Measurements from ENCODE around the gene FLNA. TPM values are rescaled to one million over a fixed set of nuclear protein-coding genes. Genes with fewer than 3 reads are reported as not detected.
"Not testable (repeated sequence)": the region's sequence is repeated elsewhere in the genome, so short reads cannot be mapped to it uniquely, and the experiment has no call there.

The FLNA gene
- total RNA-seq, 1 experiment from 2014 or later, result 142 TPM

DNA sequence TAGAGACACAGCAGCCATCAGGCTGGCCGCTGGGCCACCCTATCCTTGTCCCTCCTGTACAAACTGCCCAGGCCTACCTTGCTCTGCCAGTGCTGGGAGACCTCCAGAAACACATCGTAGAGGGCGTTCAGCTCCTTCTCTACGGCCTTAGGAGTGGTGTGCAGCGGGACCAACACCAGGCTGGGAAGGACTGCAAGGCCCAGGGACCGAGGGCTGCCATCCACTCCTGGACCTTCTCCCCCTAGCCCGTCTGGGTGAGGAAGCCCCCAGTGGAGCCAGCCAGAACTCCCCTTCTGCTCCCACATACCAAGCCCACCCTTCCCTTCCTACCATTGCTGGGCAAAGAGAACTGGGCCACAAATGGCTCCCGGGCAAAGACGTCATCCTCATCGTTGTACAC, 28.8 kb upstream of the FLNA start:
- H3K4me1 ChIP-seq, result no peaks in the 10 kb centered on the region
- H3K27me3 ChIP-seq, result no peaks in the 10 kb centered on the region
- H3K4me3 ChIP-seq, result no peak overlapping the region
- H3K36me3 ChIP-seq, result peaks cover 30% of the 10 kb centered on the region
- H3K27ac ChIP-seq, result no peak overlapping the region
- DNase-seq, result no peak
- no peaks in the 10 kb centered on the region for H3K9me3 ChIP-seq (replicated peaks)

DNA sequence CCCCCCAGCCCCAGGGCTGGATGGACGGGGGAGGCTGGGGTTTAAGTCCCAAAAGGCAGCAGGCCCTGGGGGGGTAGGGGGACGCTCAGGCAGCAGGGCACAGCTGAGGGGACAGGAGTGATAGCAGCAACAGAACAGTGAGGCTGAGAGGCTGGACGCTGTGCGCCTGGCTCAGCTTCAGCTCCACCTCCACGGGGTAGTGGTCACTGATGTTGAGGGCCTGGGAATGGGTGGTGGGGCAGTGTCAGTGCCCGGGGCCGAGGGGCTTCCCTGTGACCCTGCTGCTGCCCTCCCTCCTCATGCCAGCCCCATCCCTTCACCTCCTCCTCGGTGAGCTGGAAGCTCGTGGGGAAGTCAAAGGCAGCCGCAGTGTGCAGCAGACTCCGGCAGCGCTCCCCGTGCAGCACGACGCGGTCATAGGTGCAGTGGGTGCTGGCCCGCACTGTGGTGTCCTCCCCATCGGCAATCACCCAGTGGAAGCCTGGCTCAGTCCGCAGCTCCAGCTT, 28.2 kb upstream of the FLNA start:
- no peaks in the 10 kb centered on the region for H3K9me3 ChIP-seq (replicated peaks)
- no peak overlapping the region for H3K27ac ChIP-seq
- H3K36me3 ChIP-seq, result peaks cover 30% of the 10 kb centered on the region
- no peak for DNase-seq
- H3K4me1 ChIP-seq, result no peaks in the 10 kb centered on the region
- H3K4me3 ChIP-seq, result no peak overlapping the region
- no peaks in the 10 kb centered on the region for H3K27me3 ChIP-seq

DNA sequence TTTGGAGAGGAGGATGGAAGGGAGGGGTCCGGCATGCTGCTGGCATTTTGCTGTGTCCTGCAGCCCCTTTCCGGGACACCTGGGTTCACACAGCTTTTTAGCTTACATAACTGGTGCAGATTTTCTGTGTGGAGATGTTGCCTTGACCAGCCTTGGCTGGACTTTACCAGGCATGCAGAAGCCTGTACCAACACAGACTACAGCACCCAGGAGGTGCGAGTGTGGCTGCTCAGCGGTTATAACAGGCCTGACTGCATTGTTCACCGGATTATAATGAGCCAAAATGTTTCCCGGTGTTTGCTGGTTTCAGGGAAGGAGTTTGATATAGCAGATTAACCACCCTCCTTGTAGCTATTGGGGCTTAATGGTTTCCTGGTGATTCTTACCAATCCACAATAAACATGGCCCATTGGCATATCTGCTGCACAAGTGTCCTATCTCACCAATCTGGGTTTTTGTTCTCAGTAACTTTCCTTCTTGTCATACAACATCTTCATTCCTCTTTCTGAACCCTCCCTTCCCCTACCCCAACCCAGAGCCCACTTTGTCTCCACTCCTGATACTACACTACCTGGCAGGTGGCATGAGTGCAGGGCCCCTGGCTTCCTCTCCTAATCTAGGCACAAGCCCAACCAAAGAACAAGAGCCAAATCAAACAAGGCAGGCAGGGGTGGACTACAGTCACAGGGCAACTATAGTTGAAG, 27.6 kb upstream of the FLNA start:
- peak in 1 of 2 experiments; percentile 26 for DNase-seq
- Histone ChIP-seq H3K4me1 (no peaks in the 10 kb centered on the region), H3K36me3 (peaks cover 30% of the 10 kb centered on the region), H3K9me3 (replicated peaks) (no peaks in the 10 kb centered on the region), H3K27me3 (no peaks in the 10 kb centered on the region), H3K27ac (no peak overlapping the region), H3K4me3 (no peak overlapping the region)

DNA sequence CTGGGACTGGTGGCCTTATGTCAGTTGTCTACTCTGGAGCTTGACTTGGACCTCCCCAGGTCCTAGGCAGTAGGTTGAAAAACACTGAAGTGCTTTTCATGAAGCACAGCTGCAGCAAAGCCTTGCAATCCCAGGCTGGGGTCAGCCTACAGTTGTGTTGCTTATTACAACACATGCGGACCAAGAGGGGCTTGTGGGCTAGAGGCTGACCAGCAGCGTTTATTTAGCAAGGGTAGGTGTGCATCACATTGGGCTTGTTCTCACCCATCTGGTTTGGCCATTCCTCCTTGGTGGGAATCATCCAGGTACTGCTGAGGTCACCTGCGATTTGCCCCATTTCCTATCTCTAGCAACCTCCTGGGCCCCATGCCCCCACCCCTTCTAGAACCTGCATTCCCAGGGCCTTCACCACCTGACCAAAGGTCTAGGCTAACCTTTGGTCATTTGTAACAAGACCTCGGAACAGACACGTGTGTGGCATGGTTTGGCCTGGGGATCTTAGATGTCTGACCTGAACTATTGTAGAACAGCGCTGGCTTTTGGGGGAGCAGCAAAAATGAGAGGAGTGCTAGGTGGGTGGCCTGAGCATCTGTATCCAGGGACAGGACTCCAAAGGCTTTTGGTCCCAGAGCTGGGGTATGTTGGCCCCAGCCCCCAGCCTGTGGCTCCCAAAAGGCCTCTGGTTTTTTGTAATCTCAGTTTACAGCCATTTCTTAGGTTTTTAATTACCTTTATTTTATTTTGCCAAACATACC, 26.8 kb upstream of the FLNA start:
- Histone ChIP-seq H3K27ac (no peak overlapping the region), H3K4me3 (no peak overlapping the region), H3K9me3 (replicated peaks) (no peaks in the 10 kb centered on the region), H3K27me3 (no peaks in the 10 kb centered on the region), H3K36me3 (peaks cover 30% of the 10 kb centered on the region), H3K4me1 (no peaks in the 10 kb centered on the region)
- peak in 1 of 2 experiments; percentile 43 for DNase-seq

DNA sequence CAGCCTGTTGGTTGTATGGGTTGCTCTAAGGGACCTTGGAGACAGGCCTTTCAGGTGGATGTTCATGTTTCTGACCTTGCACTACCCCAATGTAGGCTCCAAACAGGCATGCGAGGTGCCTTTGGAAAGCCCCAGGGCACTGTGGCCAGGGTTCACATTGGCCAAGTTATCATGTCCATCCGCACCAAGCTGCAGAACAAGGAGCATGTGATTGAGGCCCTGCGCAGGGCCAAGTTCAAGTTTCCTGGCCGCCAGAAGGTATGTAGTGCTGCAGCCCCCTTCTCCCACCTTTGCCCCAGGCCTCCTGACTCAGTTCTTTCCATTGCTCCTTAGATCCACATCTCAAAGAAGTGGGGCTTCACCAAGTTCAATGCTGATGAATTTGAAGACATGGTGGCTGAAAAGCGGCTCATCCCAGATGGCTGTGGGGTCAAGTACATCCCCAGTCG, 26.0 kb upstream of the FLNA start:
- peaks cover 30% of the 10 kb centered on the region for H3K36me3 ChIP-seq
- DNase-seq; H3K27me3 ChIP-seq; H3K4me1 ChIP-seq; H3K27ac ChIP-seq; H3K4me3 ChIP-seq; H3K9me3 ChIP-seq (replicated peaks): not testable (repeated sequence)

DNA sequence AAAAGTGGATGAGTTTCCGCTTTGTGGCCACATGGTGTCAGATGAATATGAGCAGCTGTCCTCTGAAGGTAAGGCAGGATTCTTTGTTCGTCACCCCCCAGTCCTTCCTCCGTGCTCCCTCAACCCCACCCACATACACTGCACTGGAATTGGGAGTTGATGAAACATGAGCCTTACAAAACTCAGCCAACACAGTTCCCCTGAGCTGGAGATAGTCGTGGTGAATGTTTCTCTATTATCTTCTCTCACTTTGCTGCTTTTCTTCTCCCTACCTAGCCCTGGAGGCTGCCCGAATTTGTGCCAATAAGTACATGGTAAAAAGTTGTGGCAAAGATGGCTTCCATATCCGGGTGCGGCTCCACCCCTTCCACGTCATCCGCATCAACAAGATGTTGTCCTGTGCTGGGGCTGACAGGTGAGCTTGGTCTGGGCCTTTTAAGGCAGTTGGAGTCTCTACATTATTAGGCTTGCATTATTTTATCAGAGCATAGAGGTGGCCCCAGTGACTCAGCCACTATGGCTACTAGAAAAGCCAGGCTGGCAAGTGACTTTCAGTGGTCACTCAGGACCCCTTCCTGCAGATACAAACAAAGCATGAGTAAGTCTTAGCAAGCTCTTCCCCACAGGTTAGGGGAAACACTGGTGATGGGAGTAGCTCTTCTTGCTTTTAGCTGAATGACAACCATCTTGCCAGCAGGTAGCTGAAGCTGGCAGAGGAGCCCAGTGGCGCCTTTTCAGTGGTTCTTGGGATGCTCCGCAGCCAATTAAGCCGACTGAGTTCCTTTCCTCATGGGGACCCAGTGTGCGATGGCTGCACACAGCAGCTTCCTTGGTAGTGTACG, 25.3 kb upstream of the FLNA start:
- peak overlapping the region; percentile 99 for H3K27ac ChIP-seq
- DNase-seq, result no peak

DNA sequence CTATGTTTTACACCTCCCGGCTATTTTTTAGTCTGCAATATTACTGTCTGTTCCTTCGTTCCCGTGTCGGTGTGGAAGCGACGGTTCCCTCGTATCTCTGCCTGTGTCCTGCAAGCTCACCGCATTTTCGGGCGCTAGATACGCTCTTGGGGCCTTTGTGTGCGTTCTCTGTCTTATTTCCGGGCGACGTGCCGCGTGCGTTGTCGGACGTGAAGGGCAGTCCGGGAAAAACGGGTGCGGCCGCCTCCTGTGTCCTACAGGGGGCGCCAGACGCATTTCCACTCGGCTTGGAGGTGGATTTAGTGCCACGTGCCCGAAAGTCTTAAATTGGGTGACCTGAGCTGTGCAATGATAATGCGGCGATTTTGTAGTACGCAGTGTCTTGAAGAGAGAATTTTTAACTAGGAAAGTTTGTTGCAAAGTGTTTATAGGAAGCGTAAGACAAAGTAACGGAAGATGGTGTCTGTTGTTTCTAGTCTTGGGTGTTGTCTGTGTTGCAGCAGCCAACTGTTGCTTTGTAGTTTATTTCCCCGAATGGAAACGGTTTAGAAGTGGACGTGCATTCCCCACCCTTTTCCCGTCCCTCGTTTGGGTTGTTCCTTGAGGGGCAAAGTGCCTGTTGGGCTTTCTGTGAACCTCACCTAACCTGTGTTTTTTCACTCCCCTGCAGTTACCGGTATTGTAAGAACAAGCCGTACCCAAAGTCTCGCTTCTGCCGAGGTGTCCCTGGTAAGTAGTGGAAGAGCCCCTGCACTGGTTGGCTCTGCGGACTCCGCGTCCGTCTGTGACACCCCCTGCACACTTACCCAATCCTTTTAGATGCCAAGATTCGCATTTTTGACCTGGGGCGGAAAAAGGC, 24.5 kb upstream of the FLNA start:
- Histone ChIP-seq H3K4me1 (no peaks in the 10 kb centered on the region), H3K27me3 (no peaks in the 10 kb centered on the region), H3K36me3 (peaks cover 30% of the 10 kb centered on the region), H3K9me3 (replicated peaks) (no peaks in the 10 kb centered on the region), H3K4me3 (peak overlapping the region; percentile 84), H3K27ac (peak overlapping the region; percentile 99)
- peak; percentile 75 to 81 for DNase-seq

More for the DNA sequence above, 25.3 kb upstream of the FLNA start:
- no peaks in the 10 kb centered on the region for H3K9me3 ChIP-seq (replicated peaks)
- peaks cover 30% of the 10 kb centered on the region for H3K36me3 ChIP-seq
- peak overlapping the region; percentile 84 for H3K4me3 ChIP-seq
- H3K27me3 ChIP-seq, result no peaks in the 10 kb centered on the region
- H3K4me1 ChIP-seq, result no peaks in the 10 kb centered on the region

DNA sequence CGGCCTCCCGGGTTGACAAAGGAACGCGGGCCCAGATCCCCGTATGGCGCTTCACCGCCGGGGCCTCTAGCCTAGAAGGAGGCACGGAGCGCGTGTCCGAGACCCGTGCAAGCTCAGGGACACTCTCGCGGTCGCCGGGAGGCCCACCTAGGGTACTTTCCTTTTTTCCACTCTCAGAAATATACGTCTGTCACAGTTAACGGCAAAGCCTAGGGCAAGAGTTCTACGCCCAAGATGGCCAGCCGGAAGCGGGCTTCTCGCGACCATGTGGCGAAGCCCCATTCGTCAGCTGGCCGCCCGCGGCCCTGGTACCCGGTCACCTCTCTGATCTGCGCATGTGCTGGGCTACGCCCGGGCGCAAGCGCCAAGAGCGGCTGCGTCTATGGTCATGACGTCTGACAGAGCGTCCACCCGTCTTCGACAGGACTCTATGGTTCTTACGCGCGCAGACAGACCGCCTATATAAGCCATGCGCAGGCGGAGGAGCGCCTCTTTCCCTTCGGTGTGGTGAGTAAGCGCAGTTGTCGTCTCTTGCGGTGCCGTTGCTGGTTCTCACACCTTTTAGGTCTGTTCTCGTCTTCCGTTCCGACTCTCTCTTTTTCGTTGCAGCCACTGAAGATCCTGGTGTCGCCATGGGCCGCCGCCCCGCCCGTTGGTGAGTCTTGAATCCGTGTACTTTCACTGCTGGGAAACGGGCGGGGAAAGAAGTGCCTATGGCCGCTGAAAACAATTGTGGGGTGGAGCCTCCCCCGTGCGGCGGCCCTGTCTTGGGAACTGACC, 23.6 kb upstream of the FLNA start, which contains the start of gene RPL10:
RPL10 (plus strand) TSS at position 490 of the 780 bp plus-strand sequence; CDS start at position 633, 143 bp downstream.
- Histone ChIP-seq H3K36me3 (peaks cover 30% of the 10 kb centered on the region), H3K4me3 (peak within 1 kb of the TSS; percentile 84), H3K4me1 (no peaks in the 10 kb centered on the region), H3K27ac (peak within 1 kb of the TSS; percentile 99), H3K9me3 (replicated peaks) (no peaks in the 10 kb centered on the region), H3K27me3 (no peaks in the 10 kb centered on the region)
- peak; percentile 95 to 97 for DNase-seq

DNA sequence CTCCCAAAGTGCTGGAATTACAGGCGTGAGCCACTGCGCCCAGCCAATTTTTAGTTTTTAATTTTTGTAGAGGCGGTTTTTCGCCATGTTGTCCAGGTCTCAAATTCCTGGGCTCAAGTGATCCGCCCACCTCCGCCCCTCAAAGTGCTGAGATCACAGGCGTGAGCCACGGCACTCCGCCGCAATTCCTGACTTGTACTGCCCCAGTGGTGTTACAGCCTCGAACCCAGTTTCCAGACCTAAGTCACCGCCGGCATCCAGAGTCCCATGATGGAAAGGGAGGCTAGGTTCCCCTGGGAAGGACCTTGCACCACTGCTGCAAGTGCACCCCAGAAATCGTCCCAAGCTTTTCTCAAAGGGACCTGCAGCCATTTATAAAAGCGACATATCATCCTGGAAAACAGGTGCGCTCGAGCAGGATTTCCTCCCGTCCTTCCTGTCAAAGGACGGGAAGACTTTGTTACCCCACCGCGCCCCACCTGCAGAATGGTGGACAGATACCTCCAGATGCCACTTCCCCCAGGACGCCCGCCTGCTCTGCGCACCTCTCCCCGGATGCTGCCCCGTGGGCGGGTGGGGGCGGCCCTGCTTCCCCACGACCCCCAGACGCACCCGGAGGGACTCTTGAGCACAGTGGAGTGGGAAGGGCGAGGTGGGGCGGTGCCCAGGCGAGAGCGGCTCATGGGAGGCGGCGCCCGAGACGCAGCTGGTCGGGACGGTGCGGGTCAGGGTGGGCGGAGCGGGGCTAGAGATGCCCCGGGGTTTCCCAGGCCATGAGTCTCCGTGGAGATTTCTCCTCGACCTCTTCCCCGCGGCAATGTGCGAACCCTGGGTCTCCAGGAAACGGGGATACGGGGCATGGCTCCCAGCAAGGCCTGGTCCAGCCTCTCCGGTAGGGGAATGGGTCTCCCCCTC, 22.8 kb upstream of the FLNA start:
- H3K27ac ChIP-seq, result peak overlapping the region; percentile 99
- H3K27me3 ChIP-seq, result no peaks in the 10 kb centered on the region
- H3K36me3 ChIP-seq, result peaks cover 30% of the 10 kb centered on the region
- peak; percentile 77 for DNase-seq
- no peaks in the 10 kb centered on the region for H3K4me1 ChIP-seq
- peak overlapping the region; percentile 84 for H3K4me3 ChIP-seq
- H3K9me3 ChIP-seq (replicated peaks), result no peaks in the 10 kb centered on the region

DNA sequence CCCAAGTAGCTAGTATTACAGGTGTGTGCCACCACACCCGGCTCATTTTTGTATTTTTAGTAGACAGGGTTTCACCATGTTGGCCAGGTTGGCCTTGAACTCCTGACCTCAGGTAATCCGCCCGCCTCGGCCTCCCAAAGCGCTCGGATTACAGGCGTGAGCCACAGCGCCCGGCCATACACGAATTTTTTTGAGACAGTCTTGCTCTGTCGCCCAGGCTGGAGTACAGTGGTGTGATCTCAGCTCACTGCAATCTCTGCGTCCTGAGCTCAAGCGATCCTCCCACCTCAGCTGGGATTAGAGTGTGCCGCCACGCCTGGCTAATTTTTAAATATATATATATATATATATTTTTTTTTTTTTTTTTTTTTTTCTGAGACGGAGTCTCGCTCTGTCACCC, 21.9 kb upstream of the FLNA start:
- peaks cover 26% of the 10 kb centered on the region for H3K36me3 ChIP-seq
- H3K27me3 ChIP-seq; H3K27ac ChIP-seq; H3K4me3 ChIP-seq; H3K9me3 ChIP-seq (replicated peaks); DNase-seq; H3K4me1 ChIP-seq: not testable (repeated sequence)

DNA sequence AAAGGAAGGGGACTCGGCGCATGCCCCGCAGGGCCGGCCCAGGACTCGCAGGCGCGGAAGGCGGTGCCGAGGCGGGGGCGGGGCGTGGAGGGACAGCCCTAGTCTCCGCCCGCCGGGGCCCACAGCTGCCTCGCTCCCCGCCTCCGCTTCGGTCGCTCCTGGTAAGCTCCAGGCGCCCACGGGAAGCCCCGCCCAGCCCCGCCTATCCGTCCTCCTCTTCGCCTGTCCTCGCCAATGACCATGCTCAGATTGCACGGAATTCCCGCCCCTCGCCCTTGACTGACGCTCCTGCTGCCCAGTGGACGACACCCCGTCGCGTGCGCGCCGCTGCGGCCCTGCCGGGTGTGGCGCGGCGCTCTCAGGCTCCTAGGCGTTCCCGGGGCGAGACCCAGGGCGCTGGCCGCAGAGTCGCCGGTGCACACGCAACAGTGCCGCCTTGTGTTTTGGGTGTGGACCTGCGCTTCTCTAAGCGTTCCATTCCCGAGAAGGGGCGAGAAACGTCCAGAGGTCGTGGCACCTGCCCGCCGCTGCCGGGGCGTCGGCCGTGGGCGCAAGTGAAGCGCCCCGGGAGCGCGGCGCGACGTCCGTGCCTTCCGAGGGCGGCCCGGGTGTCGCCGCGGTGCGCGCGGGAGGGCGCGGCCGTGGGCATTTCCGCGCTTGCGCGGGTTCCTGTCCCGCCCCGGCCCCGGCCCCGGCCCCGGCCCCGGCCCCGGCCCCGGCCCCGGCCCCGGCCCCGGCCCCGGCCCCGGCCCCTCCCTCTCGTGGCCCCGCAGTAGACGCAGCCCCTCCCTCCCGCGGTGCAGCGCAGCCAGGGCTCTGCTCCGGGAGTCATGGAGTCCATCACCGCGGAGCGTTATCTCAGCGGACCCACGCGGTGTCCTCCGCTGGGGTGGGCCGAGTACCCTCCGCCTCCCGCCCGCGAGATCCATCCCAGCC, 15.6 kb upstream of the FLNA start:
- not testable (repeated sequence) for H3K4me1 ChIP-seq; H3K9me3 ChIP-seq (replicated peaks); H3K27ac ChIP-seq; H3K36me3 ChIP-seq; H3K4me3 ChIP-seq; DNase-seq; H3K27me3 ChIP-seq

DNA sequence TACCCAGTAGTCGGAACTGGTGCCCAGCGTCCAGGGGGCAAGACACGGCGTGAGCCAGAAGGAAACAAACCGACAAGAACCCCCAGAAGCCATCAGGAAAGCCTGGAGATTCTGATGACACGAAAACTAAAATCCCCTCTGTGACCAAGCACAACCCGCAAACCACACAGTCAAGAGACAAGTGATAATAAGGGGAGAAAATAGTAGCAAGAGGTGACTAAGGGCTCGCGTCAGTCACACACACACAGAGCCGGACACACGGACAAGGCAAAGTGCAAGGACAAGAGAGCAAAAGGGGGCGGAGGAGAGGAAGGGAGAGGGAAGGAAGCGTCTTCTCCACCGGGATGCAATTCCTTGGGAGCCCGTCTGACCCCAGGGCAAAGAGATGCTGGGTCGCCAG, 14.2 kb upstream of the FLNA start:
- H3K27ac ChIP-seq; H3K4me3 ChIP-seq; H3K9me3 ChIP-seq (replicated peaks); H3K27me3 ChIP-seq; H3K36me3 ChIP-seq; H3K4me1 ChIP-seq; DNase-seq: not testable (repeated sequence)

Data from SJCRH30 (cell line).